ENCODE results near the gene STAB2.
"Not testable (repeated sequence)": the region's sequence is repeated elsewhere in the genome, so short reads cannot be mapped to it uniquely, and the experiment has no call there.

STAB2 gene

GRCh38 chr12:103809639-103810038, 222.6 kb downstream of the STAB2 start:
- DNase-seq = not testable (repeated sequence)

- no peak for DNase-seq
Observed at GRCh38 chr12:103810111-103810510, 223.0 kb downstream of the STAB2 start.

GRCh38 chr12:103811791-103812190, 224.7 kb downstream of the STAB2 start:
- no peak for DNase-seq

- no peak for DNase-seq
Observed at GRCh38 chr12:103812789-103813188, 225.7 kb downstream of the STAB2 start.

- DNase-seq = no peak
Observed at GRCh38 chr12:103813426-103813825, 226.4 kb downstream of the STAB2 start.

GRCh38 chr12:103813949-103814348, 226.9 kb downstream of the STAB2 start:
- DNase-seq = no peak

GRCh38 chr12:103814436-103814835, 227.4 kb downstream of the STAB2 start:
- no peak for DNase-seq
